AG10803 (cell line): ENCODE data around the gene ANHX.
"Not testable (repeated sequence)": the region's sequence is repeated elsewhere in the genome, so short reads cannot be mapped to it uniquely, and the experiment has no call there.

ENCODE experiments used
- DNase-seq: peaks from one replicate; pipeline ENCODE4 v3.0.0; 2010; ENCODE audit warnings: low read depth
- H3K4me3 ChIP-seq: 2 replicates; pipeline ENCODE4 v1.5.1; 2011; ENCODE audit warnings: mild to moderate bottlenecking, low read length, control low read depth
- CTCF ChIP-seq: conservative IDR thresholded peaks from 2 replicates; pipeline ENCODE4 v1.5.1; 2011; ENCODE audit warnings: mild to moderate bottlenecking, low read length, control low read depth, inconsistent platforms

Gene ANHX

DNA sequence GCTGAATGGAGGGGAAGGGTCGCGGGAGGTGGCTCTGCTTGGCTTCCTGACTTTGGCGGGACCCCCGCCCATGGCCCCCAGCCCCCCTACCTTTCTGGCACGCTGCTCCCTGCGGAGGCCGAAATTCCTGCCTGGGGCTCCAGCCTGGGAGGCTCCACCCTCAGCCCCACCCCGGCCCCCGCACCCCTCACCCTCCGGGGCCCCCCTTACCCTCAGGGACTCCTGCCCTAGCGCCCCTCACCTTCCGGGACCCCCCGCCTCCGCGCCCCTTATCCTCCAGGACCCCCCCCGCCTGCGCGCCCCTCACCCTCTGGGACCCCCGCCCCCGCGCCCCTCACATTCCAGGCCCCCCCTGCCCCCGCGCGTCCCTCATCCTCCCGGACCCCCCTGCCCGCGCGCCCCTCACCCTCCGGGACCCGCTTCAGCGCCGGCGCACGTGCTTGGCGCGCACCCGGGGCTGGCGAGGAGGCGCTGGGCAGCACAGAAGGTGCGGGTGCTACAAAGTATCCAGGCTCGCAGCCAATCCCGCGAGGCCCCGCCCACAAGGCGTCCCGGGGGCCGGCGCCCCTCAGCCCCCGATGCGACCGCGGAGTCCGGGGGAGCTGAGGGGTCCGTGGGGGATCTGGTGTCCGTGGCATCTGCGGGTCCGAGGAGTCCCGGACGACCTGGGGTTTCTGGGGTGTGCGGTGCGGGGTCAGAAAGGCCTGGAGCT is at the start of gene ANHX:
Gene ANHX, minus strand, starts transcription at position 477 of the 712 bp plus-strand sequence. CDS start 1,521 bp downstream, outside the sequence.
- H3K4me3 ChIP-seq = no peak within 1 kb of the TSS
- no peak for DNase-seq
- TF ChIP-seq CTCF = no peak

DNA sequence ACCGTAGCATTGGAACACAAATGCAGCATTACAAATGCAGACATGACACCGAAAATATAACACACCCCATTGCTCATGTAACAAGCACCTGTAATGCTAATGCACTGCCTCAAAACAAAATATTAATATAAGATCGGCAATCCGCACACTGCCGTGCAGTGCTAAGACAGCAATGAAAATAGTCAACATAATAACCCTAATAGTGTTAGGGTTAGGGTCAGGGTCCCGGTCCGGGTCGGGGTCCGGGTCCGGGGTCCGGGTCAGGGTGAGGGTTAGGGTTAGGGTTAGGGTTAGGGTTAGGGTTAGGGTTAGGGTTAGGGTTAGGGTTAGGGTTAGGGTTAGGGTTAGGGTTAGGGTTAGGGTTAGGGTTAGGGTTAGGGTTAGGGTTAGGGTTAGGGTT is 29.0 kb upstream of the ANHX start:
- not testable (repeated sequence) for H3K4me3 ChIP-seq, DNase-seq

GRCh38 chr12:133264173-133264572 is 28.5 kb upstream of the ANHX start:
- DNase-seq = no peak
- no peak for TF ChIP-seq CTCF
- no peak overlapping the region for H3K4me3 ChIP-seq

DNA sequence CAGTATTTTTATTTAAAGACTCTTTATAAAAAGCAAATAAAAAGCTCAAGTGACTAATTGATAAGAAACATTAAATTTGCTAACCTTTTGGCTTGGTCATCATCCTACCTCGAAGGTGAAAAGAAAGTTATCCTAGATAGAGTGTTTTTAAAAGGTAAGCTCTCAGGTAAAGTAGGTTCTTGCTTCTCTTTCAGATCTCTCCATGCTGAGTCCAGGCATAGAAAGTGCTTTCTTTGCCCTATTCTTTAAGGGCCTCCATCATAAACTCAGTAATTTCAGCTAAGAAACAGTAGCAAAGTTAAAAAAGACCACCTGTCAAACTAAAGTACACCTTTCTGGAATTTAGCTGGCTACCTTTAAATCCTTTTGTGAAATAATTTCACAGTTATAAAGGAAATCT is 20.6 kb upstream of the ANHX start:
- TF ChIP-seq CTCF = no peak
- DNase-seq = no peak
- no peak overlapping the region for H3K4me3 ChIP-seq

- H3K4me3 ChIP-seq, DNase-seq: not testable (repeated sequence)
These were observed 20.2 kb upstream of the ANHX start for GRCh38 chr12:133255833-133256232.

DNA sequence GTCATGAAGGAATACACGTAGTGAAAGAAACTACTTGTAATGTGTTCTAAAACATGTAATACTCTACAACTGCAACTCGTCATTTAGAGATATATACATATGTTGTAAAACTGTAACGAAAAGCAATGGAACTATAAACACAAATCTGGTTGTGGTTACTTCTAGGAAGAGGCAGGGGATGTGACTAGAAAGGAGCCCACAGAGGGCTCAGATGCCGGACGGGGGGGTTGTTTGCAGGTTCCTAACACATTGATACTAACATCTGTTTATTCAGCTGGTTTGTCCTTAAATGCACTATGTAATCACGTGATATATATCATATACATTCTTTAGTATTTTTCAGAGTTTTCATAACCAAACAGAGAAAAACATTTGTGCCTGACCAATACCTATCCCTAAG is 16.1 kb upstream of the ANHX start:
- no peak overlapping the region for H3K4me3 ChIP-seq
- DNase-seq = no peak
- TF ChIP-seq CTCF = no peak

DNA sequence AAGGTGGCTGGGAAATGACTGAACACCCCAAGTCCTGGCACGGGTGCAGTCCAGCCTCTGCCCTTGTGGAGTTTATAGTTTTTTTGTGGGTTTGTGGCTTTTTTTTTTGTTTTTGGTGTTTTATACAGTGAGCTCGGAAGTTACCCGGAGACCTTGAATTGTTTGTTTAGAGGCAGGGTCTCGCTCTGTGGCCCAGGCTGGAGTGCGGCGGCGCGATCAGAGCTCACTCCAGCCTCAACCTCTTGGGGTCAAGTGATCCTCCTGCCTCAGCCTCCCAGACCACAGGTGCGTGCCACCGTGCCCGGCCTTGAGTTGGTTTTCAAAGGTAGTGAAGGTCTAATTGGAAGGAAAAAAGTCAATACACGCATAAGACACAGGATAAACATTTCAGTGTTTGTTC is 879 bp upstream of the ANHX start:
- no peak for TF ChIP-seq CTCF
- DNase-seq = no peak
- H3K4me3 ChIP-seq = no peak overlapping the region

GRCh38 chr12:133236144-133236543 is 467 bp upstream of the ANHX start:
- no peak for TF ChIP-seq CTCF
- no peak for DNase-seq
- H3K4me3 ChIP-seq = no peak overlapping the region
